CD4-positive, alpha-beta T cell (primary cell): ENCODE measurements around the gene TPSG1. TPM values are rescaled to one million over a fixed set of nuclear protein-coding genes. Genes with fewer than 3 reads are reported as not detected.

Experiments used
- ATAC-seq: fragments of 200-7000 bp; cut with Tn5 transposase; one replicate; pipeline ENCODE4 v1.10.0; 2022; ENCODE audit warnings: mild to moderate bottlenecking; ENCODE audit not compliant: poor library complexity
- CTCF ChIA-PET: fragments of 350-600 bp; sonication (Branson Sonifier 250); formaldehyde crosslinking; loops from one replicate; lab custom pipeline; 2021; ENCODE audit warnings: antibody characterized with exemption, inconsistent platforms; lab: Charles Lee
- POLR2A ChIA-PET: fragments of 350-600 bp; sonication (Branson Sonifier 250); formaldehyde crosslinking; loops from one replicate; lab custom pipeline; 2021; ENCODE audit warnings: antibody characterized with exemption, inconsistent platforms; lab: Charles Lee
- DNase-seq, 14 experiments: peaks; one replicate each; pipeline ENCODE4 v3.0.0-alpha.2; 2013 to 2020; ENCODE audit warnings: mixed read lengths in 2 of 14
- H3K27ac ChIP-seq, 2 donors: one replicate each; pipeline versions ENCODE4 v1.5.1 to v1.7.0; 2013; ENCODE audit warnings: low read length in 2 of 2, low read depth in 1 of 2, mild to moderate bottlenecking in 1 of 2
- H3K27me3 ChIP-seq, 2 experiments: 1 replicate in 1 of 2; 2 replicates in 1 of 2; pipeline versions ENCODE4 v1.6.1 to v1.7.0; 2013; ENCODE audit warnings: low read length in 2 of 2, control low read depth in 1 of 2, mild to moderate bottlenecking in 1 of 2, moderate library complexity in 1 of 2; ENCODE audit not compliant: insufficient read depth in 2 of 2, control insufficient read depth in 1 of 2
- H3K36me3 ChIP-seq: one replicate; pipeline ENCODE4 v1.6.1; 2013; ENCODE audit warnings: low read length, control low read depth; ENCODE audit not compliant: insufficient read depth
- H3K4me1 ChIP-seq: one replicate; pipeline ENCODE4 v1.6.1; 2013; ENCODE audit warnings: low read length, control low read depth; ENCODE audit not compliant: insufficient read depth
- H3K4me3 ChIP-seq: one replicate; pipeline ENCODE4 v1.5.1; 2013; ENCODE audit warnings: mild to moderate bottlenecking, low read length, moderate library complexity
- H3K9me3 ChIP-seq, 2 experiments: 1 replicate in 1 of 2; 2 replicates in 1 of 2; pipeline versions ENCODE4 v1.6.1 to v1.7.0; 2013; ENCODE audit warnings: low read length in 2 of 2, mild to moderate bottlenecking in 2 of 2, control low read depth in 1 of 2, moderate library complexity in 1 of 2; ENCODE audit not compliant: control insufficient read depth in 1 of 2, insufficient read depth in 1 of 2
- H3K27ac Mint-ChIP-seq: one replicate; pipeline ENCODE4 v1.8.0; 2020; ENCODE audit warnings: mixed read lengths
- H3K27me3 Mint-ChIP-seq: one replicate; pipeline ENCODE4 v1.8.0; 2021; ENCODE audit warnings: mixed read lengths
- H3K36me3 Mint-ChIP-seq: one replicate; pipeline ENCODE4 v1.8.0; 2021; ENCODE audit warnings: low read depth, mixed read lengths
- H3K4me1 Mint-ChIP-seq: one replicate; pipeline ENCODE4 v1.8.0; 2021; ENCODE audit warnings: low read depth, mixed read lengths
- H3K4me3 Mint-ChIP-seq: one replicate; pipeline ENCODE4 v1.8.0; 2020; ENCODE audit warnings: mild to moderate bottlenecking, mixed read lengths
- H3K9me3 Mint-ChIP-seq: one replicate; pipeline ENCODE4 v1.8.0; 2020; ENCODE audit warnings: mixed read lengths
- CTCF ChIP-seq: fragments of 200-600 bp; IDR thresholded peaks from one replicate; pipeline ENCODE4 v1.8.0; 2022; ENCODE audit warnings: antibody characterized with exemption, mild to moderate bottlenecking
- intact Hi-C, 2 experiments: fragments of 100-400 bp; cut with DNase I in 1 of 2; cut with micrococcal nuclease in 1 of 2; formaldehyde crosslinking; loops; one replicate each; pipeline versions ENCODE4 v1.15.1 to v1.9.0; 2023 to 2025; cut with DNase I, micrococcal nuclease
- total RNA-seq, 174 experiments: library from RNA in 2 of 174; stranded (reverse) in 2 of 174; gene quantifications; one replicate each; pipeline ENCODE4 v1.2.3 and lab custom pipeline; 2021 to 2026

Gene TPSG1
- total RNA-seq, 2 experiments from 2014 or later: not detected

- Histone ChIP-seq H3K27me3 (peaks cover 0 to 10% of the 10 kb centered on the region in 2 experiments), H3K4me1 (no peaks in the 10 kb centered on the region), H3K36me3 (no peaks in the 10 kb centered on the region), H3K27ac (no peak overlapping the region), H3K9me3 (peaks cover 0 to 45% of the 10 kb centered on the region in 2 experiments), H3K4me3 (no peak overlapping the region)
- ATAC-seq: no peak
- Mint-ChIP-seq H3K27ac (no peak overlapping the region), H3K27me3 (no peaks in the 10 kb centered on the region), H3K4me3 (no peak overlapping the region), H3K36me3 (no peaks in the 10 kb centered on the region), H3K9me3 (no peaks in the 10 kb centered on the region), H3K4me1 (no peaks in the 10 kb centered on the region)
- intact Hi-C loops: no loop called here
- TF ChIP-seq CTCF: no peak
- ChIA-PET CTCF (no interaction called here), POLR2A (no interaction called here)
- no peak for DNase-seq
Observed at GRCh38 chr16:1184980-1185379, 40.1 kb downstream of the TPSG1 start.

- H3K36me3 ChIP-seq: no peaks in the 10 kb centered on the region
- H3K9me3 Mint-ChIP-seq: no peaks in the 10 kb centered on the region
- H3K4me3 ChIP-seq: no peak overlapping the region
- ChIA-PET CTCF (no interaction called here), POLR2A (no interaction called here)
- no peak overlapping the region for H3K27ac Mint-ChIP-seq
- H3K27me3 ChIP-seq: peaks cover 0 to 5% of the 10 kb centered on the region in 2 experiments
- DNase-seq (no peak), ATAC-seq (no peak)
- no peaks in the 10 kb centered on the region for H3K4me1 Mint-ChIP-seq
- H3K4me1 ChIP-seq: no peaks in the 10 kb centered on the region
- H3K27ac ChIP-seq: no peak overlapping the region
- peaks cover 0 to 45% of the 10 kb centered on the region in 2 experiments for H3K9me3 ChIP-seq
- TF ChIP-seq CTCF: no peak
- intact Hi-C loops: no loop called here
- no peaks in the 10 kb centered on the region for H3K27me3 Mint-ChIP-seq
- no peaks in the 10 kb centered on the region for H3K36me3 Mint-ChIP-seq
- no peak overlapping the region for H3K4me3 Mint-ChIP-seq
Observed at GRCh38 chr16:1184156-1184868, 40.8 kb downstream of the TPSG1 start.

GRCh38 chr16:1182950-1183907, 41.8 kb downstream of the TPSG1 start:
- intact Hi-C loops: no loop called here
- ChIA-PET POLR2A (no interaction called here), CTCF (no interaction called here)
- peaks cover 0 to 36% of the 10 kb centered on the region in 2 experiments for H3K9me3 ChIP-seq
- Mint-ChIP-seq H3K27ac (no peak overlapping the region), H3K4me3 (no peak overlapping the region), H3K27me3 (no peaks in the 10 kb centered on the region), H3K4me1 (no peaks in the 10 kb centered on the region), H3K36me3 (no peaks in the 10 kb centered on the region), H3K9me3 (no peaks in the 10 kb centered on the region)
- no peaks in the 10 kb centered on the region for H3K36me3 ChIP-seq
- no peak for ATAC-seq
- H3K4me1 ChIP-seq: no peaks in the 10 kb centered on the region
- no peak for TF ChIP-seq CTCF
- no peak for DNase-seq
- no peak overlapping the region for H3K4me3 ChIP-seq
- no peaks in the 10 kb centered on the region for H3K27me3 ChIP-seq
- H3K27ac ChIP-seq: no peak overlapping the region
